ENCODE results near the gene MAPKAP1. TPM values are rescaled to one million over a fixed set of nuclear protein-coding genes. Genes with fewer than 3 reads are reported as not detected.

MAPKAP1 gene
- total RNA-seq, 1 donor from 2014 or later, result 76.9 TPM

- no peak for DNase-seq (ENCODE audit: extremely low spot score, unreplicated experiment)
- TF ChIP-seq CTCF (IDR thresholded peaks at IDR 0.05), result no peak
- peaks cover 18% of the 10 kb centered on the region for H3K4me1 Mint-ChIP-seq (ENCODE audit: unreplicated experiment)
- no peaks in the 10 kb centered on the region for H3K9me3 Mint-ChIP-seq (ENCODE audit: unreplicated experiment)
- H3K27me3 Mint-ChIP-seq (ENCODE audit: unreplicated experiment), result no peaks in the 10 kb centered on the region
- no peak overlapping the region for H3K4me3 Mint-ChIP-seq (ENCODE audit: unreplicated experiment)
- no peak overlapping the region for H3K27ac Mint-ChIP-seq (ENCODE audit: unreplicated experiment)
- H3K36me3 Mint-ChIP-seq (ENCODE audit: unreplicated experiment), result peaks cover 13% of the 10 kb centered on the region
Measured at GRCh38 chr9:125496313-125496834, 210.6 kb downstream of the MAPKAP1 start.

- peaks cover 13% of the 10 kb centered on the region for H3K4me1 Mint-ChIP-seq (ENCODE audit: unreplicated experiment)
- no peak overlapping the region for H3K27ac Mint-ChIP-seq (ENCODE audit: unreplicated experiment)
- TF ChIP-seq CTCF (IDR thresholded peaks at IDR 0.05), result no peak
- no peaks in the 10 kb centered on the region for H3K9me3 Mint-ChIP-seq (ENCODE audit: unreplicated experiment)
- no peaks in the 10 kb centered on the region for H3K27me3 Mint-ChIP-seq (ENCODE audit: unreplicated experiment)
- no peak overlapping the region for H3K4me3 Mint-ChIP-seq (ENCODE audit: unreplicated experiment)
- H3K36me3 Mint-ChIP-seq (ENCODE audit: unreplicated experiment), result peaks cover 5% of the 10 kb centered on the region
- peak; percentile 63 for DNase-seq (ENCODE audit: extremely low spot score, unreplicated experiment)
Measured at GRCh38 chr9:125495172-125496119, 211.6 kb downstream of the MAPKAP1 start.

- Mint-ChIP-seq H3K4me3 (ENCODE audit: unreplicated experiment) (no peak overlapping the region), H3K9me3 (ENCODE audit: unreplicated experiment) (no peaks in the 10 kb centered on the region), H3K36me3 (ENCODE audit: unreplicated experiment) (peaks cover 4% of the 10 kb centered on the region), H3K4me1 (ENCODE audit: unreplicated experiment) (peaks cover 13% of the 10 kb centered on the region), H3K27ac (ENCODE audit: unreplicated experiment) (no peak overlapping the region), H3K27me3 (ENCODE audit: unreplicated experiment) (no peaks in the 10 kb centered on the region)
- no peak for TF ChIP-seq CTCF (IDR thresholded peaks at IDR 0.05)
- no peak for DNase-seq (ENCODE audit: extremely low spot score, unreplicated experiment)
Measured at GRCh38 chr9:125494653-125494915, 212.4 kb downstream of the MAPKAP1 start.

- Mint-ChIP-seq H3K36me3 (ENCODE audit: unreplicated experiment) (peaks cover 2% of the 10 kb centered on the region), H3K27ac (ENCODE audit: unreplicated experiment) (no peak overlapping the region), H3K4me1 (ENCODE audit: unreplicated experiment) (peaks cover 11% of the 10 kb centered on the region), H3K9me3 (ENCODE audit: unreplicated experiment) (no peaks in the 10 kb centered on the region), H3K4me3 (ENCODE audit: unreplicated experiment) (no peak overlapping the region), H3K27me3 (ENCODE audit: unreplicated experiment) (no peaks in the 10 kb centered on the region)
- DNase-seq (ENCODE audit: extremely low spot score, unreplicated experiment), result peak; percentile 36
- TF ChIP-seq CTCF (IDR thresholded peaks at IDR 0.05), result no peak
Measured at GRCh38 chr9:125493881-125494652, 212.9 kb downstream of the MAPKAP1 start.

GRCh38 chr9:125493384-125493783 is 213.6 kb downstream of the MAPKAP1 start:
- H3K4me3 Mint-ChIP-seq (ENCODE audit: unreplicated experiment), result no peak overlapping the region
- H3K27ac Mint-ChIP-seq (ENCODE audit: unreplicated experiment), result no peak overlapping the region
- peak; percentile 19 for DNase-seq (ENCODE audit: extremely low spot score, unreplicated experiment)
- peaks cover 2% of the 10 kb centered on the region for H3K36me3 Mint-ChIP-seq (ENCODE audit: unreplicated experiment)
- H3K27me3 Mint-ChIP-seq (ENCODE audit: unreplicated experiment), result no peaks in the 10 kb centered on the region
- peaks cover 11% of the 10 kb centered on the region for H3K4me1 Mint-ChIP-seq (ENCODE audit: unreplicated experiment)
- no peak for TF ChIP-seq CTCF (IDR thresholded peaks at IDR 0.05)
- no peaks in the 10 kb centered on the region for H3K9me3 Mint-ChIP-seq (ENCODE audit: unreplicated experiment)
